Keratinocyte (primary cell): Measurements from ENCODE around the gene PLAGL1. TPM values are rescaled to one million over a fixed set of nuclear protein-coding genes. Genes with fewer than 3 reads are reported as not detected.
"Not testable (repeated sequence)": the region's sequence is repeated elsewhere in the genome, so short reads cannot be mapped to it uniquely, and the experiment has no call there.

Experiments used
- DNase-seq: peaks from one replicate; pipeline ENCODE4 v3.0.0-alpha.2; 2011; ENCODE audit warnings: low read depth, missing footprints, low spot score
- FAIRE-seq: peaks from 2 replicates; lab custom pipeline; 2011; peaks lifted over from hg19 to GRCh38; lab: Jason Lieb, UNC
- H2AFZ ChIP-seq: 2 replicates; pipeline ENCODE4 v1.6.0; 2012; ENCODE audit warnings: low read length, control low read depth, inconsistent platforms; ENCODE audit not compliant: control insufficient read depth
- H3K27ac ChIP-seq: 2 replicates; pipeline ENCODE4 v1.5.1; 2011; ENCODE audit warnings: low read length; ENCODE audit not compliant: control insufficient read depth, insufficient read depth
- H3K27me3 ChIP-seq: 3 replicates; pipeline ENCODE4 v1.6.0; 2011; ENCODE audit warnings: low read length; ENCODE audit not compliant: control insufficient read depth, insufficient read depth; ENCODE audit errors: extremely low read depth
- H3K36me3 ChIP-seq, 2 experiments: 2 replicates in 1 of 2; 3 replicates in 1 of 2; pipeline ENCODE4 v1.5.1; 2011; ENCODE audit warnings: low read length in 2 of 2, mild to moderate bottlenecking in 1 of 2; ENCODE audit not compliant: control insufficient read depth in 2 of 2, insufficient read depth in 2 of 2; ENCODE audit errors: extremely low read depth in 1 of 2
- H3K4me1 ChIP-seq: 3 replicates; pipeline ENCODE4 v1.5.1; 2011; ENCODE audit warnings: low read length; ENCODE audit not compliant: control insufficient read depth, insufficient read depth; ENCODE audit errors: extremely low read depth
- H3K4me2 ChIP-seq: 3 replicates; pipeline ENCODE4 v1.6.0; 2011; ENCODE audit warnings: low read depth, low read length; ENCODE audit not compliant: control insufficient read depth, insufficient read depth; ENCODE audit errors: extremely low read depth
- H3K4me3 ChIP-seq, 3 experiments: fragments of 200-600 bp in 1 of 3; sonication (generic) in 1 of 3; 2 replicates in 2 of 3; 3 replicates in 1 of 3; pipeline ENCODE4 v1.5.1; 2011 to 2016; ENCODE audit warnings: low read length in 3 of 3, mild to moderate bottlenecking in 3 of 3, control low read depth in 2 of 3, inconsistent platforms in 1 of 3, low read depth in 1 of 3, mixed read lengths in 1 of 3, mixed run types in 1 of 3, moderate library complexity in 1 of 3; ENCODE audit not compliant: control insufficient read depth in 2 of 3, insufficient read depth in 2 of 3; ENCODE audit errors: extremely low read depth in 1 of 3
- H3K79me2 ChIP-seq: 2 replicates; pipeline ENCODE4 v1.6.0; 2012; ENCODE audit warnings: low read length; ENCODE audit not compliant: control insufficient read depth, insufficient read depth
- H3K9ac ChIP-seq: 3 replicates; pipeline ENCODE4 v1.6.0; 2011; ENCODE audit warnings: low read length; ENCODE audit not compliant: control insufficient read depth, insufficient read depth; ENCODE audit errors: extremely low read depth
- H3K9me1 ChIP-seq: 3 replicates; pipeline ENCODE4 v1.6.0; 2011; ENCODE audit warnings: low read length; ENCODE audit not compliant: control insufficient read depth, insufficient read depth; ENCODE audit errors: extremely low read depth
- H3K9me3 ChIP-seq: 2 replicates; pipeline ENCODE4 v1.5.1; 2012; ENCODE audit warnings: low read depth, low read length; ENCODE audit not compliant: control insufficient read depth
- H4K20me1 ChIP-seq: 3 replicates; pipeline ENCODE4 v1.6.0; 2011; ENCODE audit warnings: low read length; ENCODE audit not compliant: control insufficient read depth, insufficient read depth; ENCODE audit errors: extremely low read depth
- EZH2 ChIP-seq: IDR thresholded peaks from one replicate; pipeline ENCODE4 v1.6.1; 2012; ENCODE audit warnings: inconsistent platforms, mild to moderate bottlenecking, low read length, moderate library complexity
- dilution Hi-C: fragments of 300-500 bp; cut with MboI; formaldehyde crosslinking; loops from one replicate; pipeline ENCODE4 v1.7.0; 2020; ENCODE audit warnings: low sequenced_read_pairs; ENCODE audit not compliant: extremely low pct_ligation_motif_present
- polyA plus RNA-seq, 5 experiments: library from polyadenylated mRNA; depleted of rRNA in 3 of 5; stranded (reverse) in 3 of 5; stranded (forward) in 1 of 5; unstranded in 1 of 5; fragments of >200 nt; gene quantifications; 1 replicate in 1 of 5; 2 replicates in 3 of 5; 3 replicates in 1 of 5; pipeline versions ENCODE4 v1.2.1 to v1.2.3, GENCODE V29; 2011 to 2012; ENCODE audit warnings: missing spikeins in 2 of 5, low read depth in 1 of 5, low replicate concordance in 1 of 5
- TF ChIP-seq, protein P1 (sequence below), 3 experiments: IDR thresholded peaks in 1 of 3; conservative IDR thresholded peaks in 1 of 3; optimal IDR thresholded peaks in 1 of 3; 2 replicates in 2 of 3; 3 replicates in 1 of 3; pipeline versions ENCODE3 to v1.5.1; 2011; ENCODE audit warnings: low read length in 3 of 3, mild to moderate bottlenecking in 3 of 3, moderate library complexity in 2 of 3, control low read depth in 1 of 3, inconsistent platforms in 1 of 3; ENCODE audit not compliant: insufficient read depth in 2 of 3; ENCODE audit errors: extremely low read depth in 1 of 3

Gene PLAGL1
- polyA plus RNA-seq, 1 donor (not counting 4 experiments of a cell fraction or from before 2014, with no cell fraction given), result 8.9 TPM

GRCh38 chr6:143929975-143930374, 78.1 kb downstream of the PLAGL1 start:
- no peak overlapping the region for H3K9ac ChIP-seq
- no peaks in the 10 kb centered on the region for H3K9me3 ChIP-seq
- no peak for FAIRE-seq

DNA sequence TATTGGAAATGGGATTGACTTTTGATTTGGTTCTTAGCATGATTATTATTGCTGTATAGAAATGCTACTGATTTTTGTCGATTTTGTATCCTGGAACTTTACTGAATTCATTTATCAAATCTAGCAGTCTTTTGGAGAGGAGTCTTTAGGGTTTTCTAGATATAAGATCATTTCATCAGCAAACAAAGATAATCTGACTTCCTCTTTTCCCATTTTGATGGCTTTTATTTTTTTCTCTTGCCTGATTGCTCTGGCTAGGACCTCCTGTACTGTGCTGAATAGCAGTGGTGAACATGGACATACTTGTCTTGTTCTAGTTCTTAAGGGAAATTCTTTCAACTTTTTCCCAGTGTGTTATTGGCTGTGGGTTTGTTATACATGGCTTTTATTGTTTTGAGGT, 79.2 kb downstream of the PLAGL1 start:
- no peak overlapping the region for H3K27ac ChIP-seq
- dilution Hi-C loops, result no loop called here
- TF ChIP-seq EZH2, result no peak
- TF ChIP-seq, protein P1, sequence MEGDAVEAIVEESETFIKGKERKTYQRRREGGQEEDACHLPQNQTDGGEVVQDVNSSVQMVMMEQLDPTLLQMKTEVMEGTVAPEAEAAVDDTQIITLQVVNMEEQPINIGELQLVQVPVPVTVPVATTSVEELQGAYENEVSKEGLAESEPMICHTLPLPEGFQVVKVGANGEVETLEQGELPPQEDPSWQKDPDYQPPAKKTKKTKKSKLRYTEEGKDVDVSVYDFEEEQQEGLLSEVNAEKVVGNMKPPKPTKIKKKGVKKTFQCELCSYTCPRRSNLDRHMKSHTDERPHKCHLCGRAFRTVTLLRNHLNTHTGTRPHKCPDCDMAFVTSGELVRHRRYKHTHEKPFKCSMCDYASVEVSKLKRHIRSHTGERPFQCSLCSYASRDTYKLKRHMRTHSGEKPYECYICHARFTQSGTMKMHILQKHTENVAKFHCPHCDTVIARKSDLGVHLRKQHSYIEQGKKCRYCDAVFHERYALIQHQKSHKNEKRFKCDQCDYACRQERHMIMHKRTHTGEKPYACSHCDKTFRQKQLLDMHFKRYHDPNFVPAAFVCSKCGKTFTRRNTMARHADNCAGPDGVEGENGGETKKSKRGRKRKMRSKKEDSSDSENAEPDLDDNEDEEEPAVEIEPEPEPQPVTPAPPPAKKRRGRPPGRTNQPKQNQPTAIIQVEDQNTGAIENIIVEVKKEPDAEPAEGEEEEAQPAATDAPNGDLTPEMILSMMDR (optimal IDR thresholded peaks at IDR 0.05 in 1 of 3, IDR thresholded peaks at IDR 0.05 in 1 of 3, conservative IDR thresholded peaks at IDR 0.05 in 1 of 3; ENCODE audit: extremely low read depth in 1 of 3, insufficient read depth in 2 of 3, low read length in 3 of 3), result no peak
- no peak overlapping the region for H3K9ac ChIP-seq
- no peak overlapping the region for H3K4me3 ChIP-seq
- no peaks in the 10 kb centered on the region for H3K9me3 ChIP-seq
- H2AFZ ChIP-seq, result no peak overlapping the region
- DNase-seq (no peak), FAIRE-seq (no peak)
- no peaks in the 10 kb centered on the region for H3K9me1 ChIP-seq
- H3K36me3 ChIP-seq, result no peaks in the 10 kb centered on the region
- H4K20me1 ChIP-seq, result no peaks in the 10 kb centered on the region
- H3K79me2 ChIP-seq, result no peaks in the 10 kb centered on the region
- H3K27me3 ChIP-seq, result no peaks in the 10 kb centered on the region
- H3K4me1 ChIP-seq, result no peaks in the 10 kb centered on the region
- no peak overlapping the region for H3K4me2 ChIP-seq

More at GRCh38 chr6:143929975-143930374, 78.1 kb downstream of the PLAGL1 start:
- Histone ChIP-seq H3K79me2 (no peaks in the 10 kb centered on the region), H3K27ac (no peak overlapping the region), H3K4me3 (no peak overlapping the region), H4K20me1 (no peaks in the 10 kb centered on the region), H3K27me3 (no peaks in the 10 kb centered on the region), H2AFZ (no peak overlapping the region), H3K9me1 (no peaks in the 10 kb centered on the region), H3K4me2 (no peak overlapping the region), H3K4me1 (no peaks in the 10 kb centered on the region), H3K36me3 (no peaks in the 10 kb centered on the region)
- TF ChIP-seq, protein P1 (optimal IDR thresholded peaks at IDR 0.05 in 1 of 3, IDR thresholded peaks at IDR 0.05 in 1 of 3, conservative IDR thresholded peaks at IDR 0.05 in 1 of 3; ENCODE audit: extremely low read depth in 1 of 3, insufficient read depth in 2 of 3, low read length in 3 of 3), result no peak
- no peak for TF ChIP-seq EZH2
- DNase-seq, result no peak
- dilution Hi-C loops, result no loop called here

GRCh38 chr6:143917026-143917425, 91.0 kb downstream of the PLAGL1 start:
- H4K20me1 ChIP-seq, H3K27ac ChIP-seq, H3K9me1 ChIP-seq, dilution Hi-C loops, FAIRE-seq, H3K79me2 ChIP-seq, DNase-seq, H3K4me2 ChIP-seq, H3K4me1 ChIP-seq, H3K9ac ChIP-seq, H2AFZ ChIP-seq, H3K9me3 ChIP-seq, H3K4me3 ChIP-seq, H3K36me3 ChIP-seq, H3K27me3 ChIP-seq: not testable (repeated sequence)
